Measurements from ENCODE around the gene CHST7.

DNA sequence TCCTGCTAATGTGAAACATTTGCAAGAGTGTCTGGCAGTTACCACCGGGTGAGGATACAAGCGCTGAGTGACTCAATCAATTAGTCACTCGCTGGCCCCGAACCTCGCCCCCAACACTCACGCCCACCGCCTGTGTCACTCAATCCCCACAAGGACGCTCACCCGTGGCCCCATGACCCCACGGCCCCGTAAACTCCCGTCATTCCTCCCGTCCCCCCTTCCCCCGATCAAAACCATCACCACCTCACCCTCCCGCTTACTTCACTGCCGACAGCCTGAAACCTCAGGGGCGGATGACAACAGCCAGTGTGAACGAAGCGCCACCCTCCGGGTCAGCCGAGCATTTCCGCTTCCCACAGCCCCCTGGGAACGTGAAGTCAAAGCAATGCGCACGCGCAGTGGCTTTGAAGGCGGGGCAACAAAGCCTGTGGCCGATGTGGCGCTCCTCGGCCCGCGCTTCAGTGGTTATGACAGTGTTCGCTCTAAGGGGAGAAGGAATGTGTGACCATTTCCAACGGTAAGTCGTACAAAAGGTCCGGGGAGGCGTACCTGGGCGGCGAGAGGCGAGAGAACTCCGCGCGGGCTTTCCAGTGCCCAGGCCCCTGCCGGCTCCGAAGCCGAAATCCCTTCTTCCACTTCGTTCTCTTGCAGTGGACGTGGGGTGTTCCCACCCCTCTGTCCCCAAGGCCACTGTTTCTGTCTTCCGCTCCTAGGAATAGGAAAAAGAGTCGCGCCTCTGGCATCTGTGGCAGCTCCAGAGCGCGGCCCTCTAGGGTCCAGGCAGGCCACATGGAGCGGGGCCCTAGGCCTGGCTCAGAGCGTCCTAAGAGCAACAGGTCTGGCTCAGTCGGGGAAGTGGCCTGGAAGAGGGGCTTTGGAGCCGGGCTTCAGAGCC lies 28.2 kb upstream of the CHST7 start, which contains the start of gene ZNF674:
- TF ChIP-seq ZNF274 (IDR thresholded peaks at IDR 0.05; ENCODE audit: low read depth, low read length) (no peak), YY1 (IDR thresholded peaks at IDR 0.05; ENCODE audit: insufficient read depth, insufficient read length) (no peak)

All from NT2/D1 (cell line).